Effector memory CD4-positive, alpha-beta T cell (primary cell): ENCODE measurements around the gene LCE2C.

ENCODE experiments used
- DNase-seq, 3 donors: peaks; one replicate each; pipeline ENCODE4 v3.0.0-alpha.2; 2020
- H3K27ac ChIP-seq: 2 replicates; pipeline ENCODE4 v1.7.0; 2013; ENCODE audit warnings: mild to moderate bottlenecking, low read length, moderate library complexity; ENCODE audit not compliant: insufficient read depth, poor library complexity, severe bottlenecking
- H3K27me3 ChIP-seq: replicated peaks from 2 replicates; pipeline ENCODE4 v1.7.0; 2013; ENCODE audit warnings: mild to moderate bottlenecking, low read length; ENCODE audit not compliant: insufficient read depth, control insufficient read depth, poor library complexity, severe bottlenecking
- H3K36me3 ChIP-seq: 2 replicates; pipeline ENCODE4 v1.7.0; 2013; ENCODE audit warnings: mild to moderate bottlenecking, low read length, moderate library complexity; ENCODE audit not compliant: control insufficient read depth, insufficient read depth
- H3K4me1 ChIP-seq: 2 replicates; pipeline ENCODE4 v1.7.0; 2013; ENCODE audit warnings: low read length, mild to moderate bottlenecking; ENCODE audit not compliant: control insufficient read depth, insufficient read depth, poor library complexity, severe bottlenecking
- H3K4me3 ChIP-seq: 2 replicates; pipeline ENCODE4 v1.7.0; 2013; ENCODE audit warnings: low read length, low read depth, mild to moderate bottlenecking; ENCODE audit not compliant: insufficient read depth, poor library complexity, severe bottlenecking
- H3K9me3 ChIP-seq: 2 replicates; pipeline ENCODE4 v1.7.0; 2013; ENCODE audit warnings: mild to moderate bottlenecking, low read length, moderate library complexity; ENCODE audit not compliant: control insufficient read depth

The LCE2C gene

DNA sequence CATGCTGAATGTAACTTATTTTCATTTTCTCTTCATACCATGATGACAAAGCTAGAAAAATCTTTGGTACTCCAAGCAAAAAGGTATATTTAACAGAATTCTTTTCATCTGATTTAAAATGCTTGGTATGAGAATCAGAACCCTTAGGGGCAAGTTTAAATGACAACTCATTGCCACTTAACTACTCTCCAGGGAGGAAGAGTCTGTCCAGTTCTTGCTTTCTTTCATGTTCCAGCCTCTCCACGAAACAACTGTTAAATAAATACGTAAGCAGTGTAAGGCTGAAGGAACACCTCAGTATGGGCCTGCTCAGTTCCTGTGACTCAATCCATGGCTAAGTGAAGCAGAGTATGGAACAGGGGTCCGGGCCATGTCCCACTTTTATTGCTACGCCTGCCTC, 24.7 kb downstream of the LCE2C start:
- no peaks in the 10 kb centered on the region for H3K9me3 ChIP-seq
- H3K4me1 ChIP-seq = no peaks in the 10 kb centered on the region
- no peaks in the 10 kb centered on the region for H3K27me3 ChIP-seq
- H3K27ac ChIP-seq = no peak overlapping the region
- no peak overlapping the region for H3K4me3 ChIP-seq
- no peaks in the 10 kb centered on the region for H3K36me3 ChIP-seq
- no peak for DNase-seq

GRCh38 chr1:152707860-152708259, 32.8 kb downstream of the LCE2C start, which contains the start of gene LCE4A:
LCE4A (plus strand) TSS chr1:152708160; CDS start chr1:152709076, 916 bp downstream.
- no peaks in the 10 kb centered on the region for H3K4me1 ChIP-seq
- no peak within 1 kb of the TSS for H3K4me3 ChIP-seq
- H3K36me3 ChIP-seq = no peaks in the 10 kb centered on the region
- H3K27me3 ChIP-seq = no peaks in the 10 kb centered on the region
- no peak for DNase-seq
- H3K27ac ChIP-seq = no peak within 1 kb of the TSS
- no peaks in the 10 kb centered on the region for H3K9me3 ChIP-seq

DNA sequence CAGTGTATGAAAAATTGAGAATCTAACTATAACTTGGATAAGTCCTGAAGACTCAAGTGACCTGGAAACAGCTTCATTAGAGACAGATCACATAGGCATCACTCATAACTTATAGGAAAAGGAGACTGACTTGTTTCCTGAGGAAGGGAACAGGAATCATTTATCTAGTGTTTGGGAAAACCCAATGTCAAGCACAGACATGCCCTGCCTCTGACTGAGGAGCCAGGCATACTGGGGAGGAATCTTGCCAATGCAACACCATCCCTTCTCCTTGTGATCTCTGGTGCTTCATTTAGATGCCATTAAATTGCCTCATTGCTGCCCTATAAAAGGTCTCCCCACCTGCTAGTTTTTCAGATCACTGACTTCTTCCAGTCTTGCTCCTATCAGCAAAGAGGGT, 43.2 kb downstream of the LCE2C start:
- no peak for DNase-seq
- H3K27ac ChIP-seq = no peak overlapping the region
- H3K36me3 ChIP-seq = no peaks in the 10 kb centered on the region
- H3K9me3 ChIP-seq = no peaks in the 10 kb centered on the region
- no peaks in the 10 kb centered on the region for H3K4me1 ChIP-seq
- no peak overlapping the region for H3K4me3 ChIP-seq
- no peaks in the 10 kb centered on the region for H3K27me3 ChIP-seq

DNA sequence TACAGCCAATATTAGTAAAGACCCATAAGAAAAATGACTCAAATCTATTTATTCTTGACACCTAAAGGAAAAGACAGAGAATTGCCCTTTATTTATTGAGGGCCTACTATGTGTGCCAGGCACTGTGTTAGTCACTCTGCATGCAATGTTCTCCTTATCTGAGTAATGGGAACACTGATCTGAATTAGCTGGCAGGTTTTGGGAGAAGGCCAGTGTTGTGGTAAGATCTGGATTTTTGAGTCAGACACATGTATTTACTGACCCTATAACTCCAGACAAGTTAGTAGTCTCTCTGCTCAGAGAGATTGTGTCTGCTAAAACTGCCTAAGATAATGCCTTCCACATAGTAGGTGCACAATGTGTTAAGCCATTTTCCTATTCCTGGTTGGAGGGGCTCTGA, 50.2 kb downstream of the LCE2C start:
- Histone ChIP-seq H3K4me1 (no peaks in the 10 kb centered on the region), H3K4me3 (no peak overlapping the region), H3K27ac (no peak overlapping the region), H3K36me3 (no peaks in the 10 kb centered on the region), H3K27me3 (no peaks in the 10 kb centered on the region), H3K9me3 (no peaks in the 10 kb centered on the region)
- no peak for DNase-seq
